HG02610 (cell line): ENCODE data around the gene OGFOD2.

Experiments
- ATAC-seq: cut with Tn5 transposase; IDR thresholded peaks from one replicate; pipeline ENCODE4 v1.9.1; 2021; ENCODE audit warnings: mild to moderate bottlenecking, moderate library complexity; ENCODE audit not compliant: unreplicated experiment

Gene OGFOD2

GRCh38 chr12:122988036-122988435, 13.0 kb downstream of the OGFOD2 start:
- ATAC-seq = no peak

GRCh38 chr12:122988612-122989212, 13.7 kb downstream of the OGFOD2 start:
- no peak for ATAC-seq

GRCh38 chr12:122989225-122989839, 14.3 kb downstream of the OGFOD2 start:
- no peak for ATAC-seq

GRCh38 chr12:122989874-122990419, 14.9 kb downstream of the OGFOD2 start:
- ATAC-seq = no peak

GRCh38 chr12:122990561-122990960, 15.5 kb downstream of the OGFOD2 start:
- no peak for ATAC-seq

- no peak for ATAC-seq
Measured at GRCh38 chr12:122990961-122991622, 16.0 kb downstream of the OGFOD2 start.

GRCh38 chr12:122991623-122992275, 16.7 kb downstream of the OGFOD2 start:
- ATAC-seq = no peak

GRCh38 chr12:122992386-122992785, 17.3 kb downstream of the OGFOD2 start:
- ATAC-seq = no peak

- ATAC-seq = no peak
Measured at GRCh38 chr12:122994140-122994675, 19.2 kb downstream of the OGFOD2 start.

GRCh38 chr12:122994781-122995502, 19.9 kb downstream of the OGFOD2 start:
- ATAC-seq = no peak

GRCh38 chr12:122995503-122996187, 20.6 kb downstream of the OGFOD2 start:
- ATAC-seq = no peak

- no peak for ATAC-seq
Measured at GRCh38 chr12:122996188-122996601, 21.2 kb downstream of the OGFOD2 start.

- no peak for ATAC-seq
Measured at GRCh38 chr12:122996621-122997342, 21.7 kb downstream of the OGFOD2 start.

- ATAC-seq = no peak
Measured at GRCh38 chr12:122997343-122998250, 22.6 kb downstream of the OGFOD2 start.

- no peak for ATAC-seq
Measured at GRCh38 chr12:122998316-122998715, 23.3 kb downstream of the OGFOD2 start.

- ATAC-seq = no peak
Measured at GRCh38 chr12:122999196-122999946, 24.3 kb downstream of the OGFOD2 start.

- ATAC-seq = no peak
Measured at GRCh38 chr12:122999986-123000420, 25.0 kb downstream of the OGFOD2 start.

GRCh38 chr12:123000578-123000977, 25.5 kb downstream of the OGFOD2 start:
- ATAC-seq = no peak
